Endothelial cell (in vitro differentiated cells): ENCODE data around the gene SERPINA3. TPM values are rescaled to one million over a fixed set of nuclear protein-coding genes. Genes with fewer than 3 reads are reported as not detected.

ENCODE experiments used
- DNase-seq: peaks from one replicate; pipeline ENCODE4 v3.0.0; 2021; ENCODE audit warnings: low spot score
- H3K27ac Mint-ChIP-seq: one replicate; pipeline ENCODE4 v1.8.0; 2021; ENCODE audit warnings: mixed read lengths, inconsistent platforms; ENCODE audit not compliant: unreplicated experiment
- H3K27me3 Mint-ChIP-seq: one replicate; pipeline ENCODE4 v1.8.0; 2021; ENCODE audit warnings: mild to moderate bottlenecking, moderate library complexity, mixed read lengths, inconsistent platforms; ENCODE audit not compliant: unreplicated experiment
- H3K36me3 Mint-ChIP-seq: one replicate; pipeline ENCODE4 v1.8.0; 2021; ENCODE audit warnings: mild to moderate bottlenecking, low read depth, mixed read lengths, inconsistent platforms; ENCODE audit not compliant: unreplicated experiment
- H3K4me1 Mint-ChIP-seq: one replicate; pipeline ENCODE4 v1.8.0; 2021; ENCODE audit warnings: mild to moderate bottlenecking, mixed read lengths, inconsistent platforms; ENCODE audit not compliant: unreplicated experiment
- H3K4me3 Mint-ChIP-seq: one replicate; pipeline ENCODE4 v1.8.0; 2021; ENCODE audit warnings: mild to moderate bottlenecking, mixed read lengths, inconsistent platforms; ENCODE audit not compliant: unreplicated experiment
- H3K9me3 Mint-ChIP-seq: one replicate; pipeline ENCODE4 v1.8.0; 2021; ENCODE audit warnings: mixed read lengths, inconsistent platforms; ENCODE audit not compliant: unreplicated experiment
- CTCF ChIP-seq: fragments of 200-600 bp; sonication (generic); IDR thresholded peaks from one replicate; pipeline ENCODE4 v1.5.0; 2021; ENCODE audit warnings: antibody characterized with exemption; ENCODE audit not compliant: unreplicated experiment
- total RNA-seq: library from RNA; stranded (reverse); fragmentation: NEBNext Ultra II Directional; extraction: Animal tissue kit (Norgen Biotek cat#: 25700); gene quantifications from one replicate; pipeline ENCODE4 v1.2.1, GENCODE V29; 2021; ENCODE audit not compliant: unreplicated experiment

Gene SERPINA3
- total RNA-seq, 1 donor from 2014 or later = not detected

GRCh38 chr14:94615254-94615653 lies 3.1 kb downstream of the SERPINA3 start:
- Mint-ChIP-seq H3K27me3 (peaks cover 11% of the 10 kb centered on the region), H3K4me3 (no peak overlapping the region), H3K36me3 (peaks cover 23% of the 10 kb centered on the region), H3K27ac (no peak overlapping the region), H3K9me3 (peaks cover 27% of the 10 kb centered on the region), H3K4me1 (no peaks in the 10 kb centered on the region)
- no peak for TF ChIP-seq CTCF
- DNase-seq = no peak

- DNase-seq = no peak
- Mint-ChIP-seq H3K27ac (no peak overlapping the region), H3K4me3 (no peak overlapping the region), H3K27me3 (peaks cover 11% of the 10 kb centered on the region), H3K36me3 (peaks cover 23% of the 10 kb centered on the region), H3K9me3 (peaks cover 31% of the 10 kb centered on the region), H3K4me1 (no peaks in the 10 kb centered on the region)
- TF ChIP-seq CTCF = no peak
Measured at GRCh38 chr14:94615823-94616570, 3.8 kb downstream of the SERPINA3 start.

- Mint-ChIP-seq H3K27me3 (peaks cover 12% of the 10 kb centered on the region), H3K27ac (no peak overlapping the region), H3K36me3 (peaks cover 27% of the 10 kb centered on the region), H3K4me1 (no peaks in the 10 kb centered on the region), H3K9me3 (peaks cover 31% of the 10 kb centered on the region), H3K4me3 (no peak overlapping the region)
- no peak for DNase-seq
- TF ChIP-seq CTCF = no peak
Measured at GRCh38 chr14:94617366-94617941, 5.3 kb downstream of the SERPINA3 start.

- no peak for DNase-seq
- H3K36me3 Mint-ChIP-seq = peaks cover 27% of the 10 kb centered on the region
- no peak for TF ChIP-seq CTCF
- H3K27me3 Mint-ChIP-seq = peaks cover 12% of the 10 kb centered on the region
- H3K9me3 Mint-ChIP-seq = peaks cover 31% of the 10 kb centered on the region
- no peaks in the 10 kb centered on the region for H3K4me1 Mint-ChIP-seq
- no peak overlapping the region for H3K27ac Mint-ChIP-seq
- H3K4me3 Mint-ChIP-seq = no peak overlapping the region
Measured at GRCh38 chr14:94617988-94618822, 6.0 kb downstream of the SERPINA3 start.
